Measurements from ENCODE around the gene RNF32. TPM values are rescaled to one million over a fixed set of nuclear protein-coding genes. Genes with fewer than 3 reads are reported as not detected.

RNF32 gene
- total RNA-seq, 6 donors from 2014 or later, result 1.1 to 4.0 (median 2.6) TPM; not detected in 1

- Histone ChIP-seq H3K9me3 (no peaks in the 10 kb centered on the region), H3K4me3 (no peak overlapping the region), H3K4me1 (no peaks in the 10 kb centered on the region), H3K27me3 (no peaks in the 10 kb centered on the region), H3K27ac (no peak overlapping the region), H3K36me3 (no peaks in the 10 kb centered on the region)
- TF ChIP-seq CTCF (IDR thresholded peaks at IDR 0.05) (no peak), EP300 (IDR thresholded peaks at IDR 0.05) (no peak), POLR2AphosphoS5 (IDR thresholded peaks at IDR 0.05) (no peak), POLR2A (IDR thresholded peaks at IDR 0.05) (no peak)
- ATAC-seq (ENCODE audit: low FRiP score in 2 of 2) (no peak), DNase-seq (no peak)
- WGBS, 2 donors, result 87 to 88% methylated on average over 4 of the region's 4 CpGs
These were observed 21.7 kb downstream of the RNF32 start for GRCh38 chr7:156662277-156662676.

DNA sequence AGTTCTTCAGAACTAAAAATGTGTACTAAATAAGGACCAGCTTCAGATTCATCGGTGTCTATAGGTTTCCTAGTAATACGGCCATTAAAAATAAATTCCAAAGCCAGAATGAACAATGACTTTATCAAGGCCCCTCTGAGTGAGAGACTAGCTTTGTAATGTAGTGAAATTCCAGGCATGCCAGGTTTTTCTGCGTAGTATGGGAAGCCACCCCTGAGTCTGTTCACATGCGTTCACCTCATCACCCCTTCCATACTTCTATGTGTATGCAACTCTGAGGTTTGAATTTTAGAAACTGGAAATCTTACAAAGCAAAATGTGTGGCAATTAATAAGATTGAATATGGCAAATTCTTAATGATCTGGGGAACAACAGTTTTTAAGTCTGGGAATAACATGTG is 24.5 kb downstream of the RNF32 start:
- Histone ChIP-seq H3K27me3 (no peaks in the 10 kb centered on the region), H3K4me3 (no peak overlapping the region), H3K36me3 (peaks cover 0 to 15% (median 0%) of the 10 kb centered on the region in 4 donors), H3K4me1 (no peaks in the 10 kb centered on the region), H3K9me3 (no peaks in the 10 kb centered on the region), H3K27ac (no peak overlapping the region)
- ATAC-seq (ENCODE audit: low FRiP score in 2 of 2) (no peak), DNase-seq (no peak)
- TF ChIP-seq EP300 (IDR thresholded peaks at IDR 0.05) (no peak), CTCF (IDR thresholded peaks at IDR 0.05) (no peak), POLR2AphosphoS5 (IDR thresholded peaks at IDR 0.05) (no peak), POLR2A (IDR thresholded peaks at IDR 0.05) (no peak)
- 89 to 91% methylated on average over 4 of the region's 4 CpGs for WGBS, 2 donors

DNA sequence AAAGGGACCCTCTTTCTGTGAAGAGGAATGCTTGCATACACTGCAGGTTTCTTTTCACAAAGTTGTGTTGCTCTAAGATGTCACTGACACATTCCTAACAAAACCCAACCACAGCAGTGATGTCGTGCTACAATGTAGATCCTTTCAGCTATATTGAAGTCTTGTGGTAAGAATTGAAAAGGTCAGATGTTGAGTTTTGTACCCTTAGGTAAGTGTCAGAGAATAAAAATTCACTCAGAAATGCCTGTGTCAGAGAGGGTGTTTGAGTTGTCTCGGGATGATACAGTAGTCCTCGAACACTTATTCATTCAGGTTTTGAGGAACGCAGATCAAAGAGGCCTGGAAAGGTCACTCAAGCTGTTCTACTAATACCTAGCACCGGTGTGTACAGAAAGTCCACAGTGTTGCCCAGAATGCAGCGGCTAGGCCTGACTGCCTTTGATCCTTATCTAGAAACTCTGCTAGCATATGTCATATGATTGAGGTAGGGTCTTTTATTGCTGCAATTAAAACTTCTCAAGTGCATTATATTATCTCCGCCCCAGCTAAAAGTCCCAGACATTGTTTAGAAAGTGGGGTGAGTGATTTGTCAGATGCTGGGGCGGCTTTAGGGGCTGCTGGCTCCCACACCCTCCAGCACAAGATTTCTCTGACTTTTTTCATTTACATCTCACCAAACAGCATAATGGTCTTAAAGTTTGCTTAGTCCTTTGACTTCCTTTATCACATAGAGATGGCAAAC is 26.0 kb downstream of the RNF32 start:
- ATAC-seq (ENCODE audit: low FRiP score in 2 of 2) (no peak), DNase-seq (no peak)
- Histone ChIP-seq H3K4me1 (no peaks in the 10 kb centered on the region), H3K9me3 (no peaks in the 10 kb centered on the region), H3K36me3 (peaks cover 0 to 19% (median 0%) of the 10 kb centered on the region in 4 donors), H3K4me3 (no peak overlapping the region), H3K27ac (no peak overlapping the region), H3K27me3 (no peaks in the 10 kb centered on the region)
- TF ChIP-seq POLR2AphosphoS5 (IDR thresholded peaks at IDR 0.05) (no peak), POLR2A (IDR thresholded peaks at IDR 0.05) (no peak), EP300 (IDR thresholded peaks at IDR 0.05) (no peak), CTCF (IDR thresholded peaks at IDR 0.05) (no peak)
- 62 to 68% methylated on average over 8 of the region's 8 CpGs for WGBS, 2 donors

- TF ChIP-seq EP300 (IDR thresholded peaks at IDR 0.05), result no peak
- no peak for TF ChIP-seq CTCF (IDR thresholded peaks at IDR 0.05)
- TF ChIP-seq POLR2A (IDR thresholded peaks at IDR 0.05), result no peak
- no peak for TF ChIP-seq POLR2AphosphoS5 (IDR thresholded peaks at IDR 0.05)
- 78 to 79% methylated on average over 1 of the region's 1 CpG for WGBS, 2 donors
- H3K4me1 ChIP-seq, result no peaks in the 10 kb centered on the region
- H3K36me3 ChIP-seq, result peaks cover 0 to 19% (median 0%) of the 10 kb centered on the region in 4 donors
- no peaks in the 10 kb centered on the region for H3K9me3 ChIP-seq
- DNase-seq (no peak), ATAC-seq (ENCODE audit: low FRiP score in 2 of 2) (no peak)
- H3K27me3 ChIP-seq, result no peaks in the 10 kb centered on the region
- H3K4me3 ChIP-seq, result no peak overlapping the region
- H3K27ac ChIP-seq, result no peak overlapping the region
These were observed 26.5 kb downstream of the RNF32 start for GRCh38 chr7:156667110-156667426.

All from upper lobe of left lung (tissue), 6 donors.